Measurements from ENCODE around the gene FGF7.

- TF ChIP-seq POLR2AphosphoS5 (IDR thresholded peaks at IDR 0.05) (no peak), CTCF (IDR thresholded peaks at IDR 0.05) (no peak), POLR2A (IDR thresholded peaks at IDR 0.05) (no peak)
These were observed 16.8 kb downstream of the FGF7 start for GRCh38 chr15:49439678-49440395.

Data from breast epithelium (tissue), 3 donors.